ENCODE results near the gene MPEG1.

GRCh38 chr11:59191095-59191494, 21.6 kb downstream of the MPEG1 start:
- TF ChIP-seq EZH2 (IDR thresholded peaks at IDR 0.05; ENCODE audit: low read length, unreplicated experiment): no peak
- no peak for TF ChIP-seq CTCF (conservative IDR thresholded peaks at IDR 0.05; ENCODE audit: low read depth, low read length)
- no peak for TF ChIP-seq EZH2phosphoT487 (IDR thresholded peaks at IDR 0.05; ENCODE audit: borderline replicate concordance, low read length)

Measured in PC-3 (cell line).